K562 (cell line): ENCODE measurements around the gene ING4. TPM values are rescaled to one million over a fixed set of nuclear protein-coding genes. Genes with fewer than 3 reads are reported as not detected.
A peak's percentile ranks its signal among the peaks of the same experiment; 100 is the strongest.

ENCODE experiments used
- ETV6 ChIP-seq, 3 experiments: fragments of 150-350 bp in 1 of 3; sonication (generic) in 1 of 3; formaldehyde crosslinking in 1 of 3; IDR thresholded peaks; 2 replicates each; pipeline versions ENCODE4 v1.6.1 to v1.8.0; 2014 to 2022; ENCODE audit warnings: borderline replicate concordance in 2 of 3, low read depth in 2 of 3, antibody characterized with exemption in 1 of 3, low read length in 1 of 3, mild to moderate bottlenecking in 1 of 3, missing genetic modification reagents in 1 of 3
- GATA2 ChIP-seq: sonication (generic); formaldehyde crosslinking; IDR thresholded peaks from 2 replicates; pipeline ENCODE4 v1.4.0; 2020; ENCODE audit warnings: mild to moderate bottlenecking, missing genetic modification reagents
- LEF1 ChIP-seq: fragments of 450-650 bp; IDR thresholded peaks from 2 replicates; pipeline ENCODE4 v1.6.1; 2016; ENCODE audit warnings: mild to moderate bottlenecking
- NCOR1 ChIP-seq: fragments of 450-650 bp; IDR thresholded peaks from 2 replicates; pipeline ENCODE4 v1.6.1; 2016; ENCODE audit warnings: mild to moderate bottlenecking, moderate library complexity
- TGIF2 ChIP-seq: sonication (generic); formaldehyde crosslinking; IDR thresholded peaks from 2 replicates; pipeline ENCODE4 v1.8.1; 2022; ENCODE audit warnings: mild to moderate bottlenecking, missing genetic modification reagents, moderate library complexity
- TOE1 ChIP-seq, 2 experiments: fragments of 450-650 bp in 1 of 2; sonication (generic) in 1 of 2; formaldehyde crosslinking in 1 of 2; IDR thresholded peaks; 2 replicates each; pipeline versions ENCODE4 v1.7.1 to v1.8.0; 2016 to 2022; ENCODE audit warnings: borderline replicate concordance in 2 of 2, mild to moderate bottlenecking in 2 of 2, antibody characterized with exemption in 1 of 2, inconsistent platforms in 1 of 2, low read depth in 1 of 2, missing genetic modification reagents in 1 of 2, moderate library complexity in 1 of 2
- ZNF354B ChIP-seq: fragments of 250-450 bp; sonication (Bioruptor Pico); IDR thresholded peaks from 2 replicates; pipeline ENCODE4 v1.4.0; 2020
- ZNF57 ChIP-seq: fragments of 450-650 bp; formaldehyde crosslinking; IDR thresholded peaks from 2 replicates; pipeline ENCODE4 v1.4.0; 2020; ENCODE audit warnings: mild to moderate bottlenecking, moderate library complexity
- ZNF780A ChIP-seq: fragments of 250-450 bp; sonication (Bioruptor Pico); IDR thresholded peaks from 2 replicates; pipeline ENCODE4 v1.5.0; 2021; ENCODE audit warnings: mild to moderate bottlenecking
- polyA plus RNA-seq, 8 experiments: library from polyadenylated mRNA; depleted of rRNA in 4 of 8; stranded (reverse) in 5 of 8; unstranded in 3 of 8; fragments of >200 nt; fragmentation: Nextera tagmentation in 2 of 8; fragmentation: Illumina TruSeq in 1 of 8; extraction: Ambion mirVana in 2 of 8; extraction: Trizol in 1 of 8; gene quantifications; 2 replicates each; pipeline versions ENCODE4 v1.2.1 to v1.2.3, GENCODE V29; 2011 to 2014; ENCODE audit warnings: inconsistent platforms in 1 of 8, missing spikeins in 1 of 8
- total RNA-seq, 7 experiments: library from RNA; depleted of rRNA in 6 of 7; stranded (reverse); fragments of >200 nt in 6 of 7; fragmentation: Illumina TruSeq in 2 of 7; extraction: Trizol in 2 of 7; gene quantifications; 2 replicates each; pipeline versions ENCODE4 v1.2.1 to v1.2.3, GENCODE V29; 2011 to 2021; ENCODE audit warnings: low replicate concordance in 1 of 7
- TF ChIP-seq, protein P1 (sequence below), 2 experiments: IDR thresholded peaks in 1 of 2; conservative IDR thresholded peaks in 1 of 2; 2 replicates each; pipeline ENCODE4 v1.6.1; 2016; ENCODE audit warnings: low read depth in 2 of 2, mild to moderate bottlenecking in 1 of 2, missing compliant biosample characterization in 1 of 2, missing genetic modification characterization in 1 of 2, moderate library complexity in 1 of 2
- TF ChIP-seq, protein P2 (sequence below): fragments of 250-450 bp; sonication (Bioruptor Pico); IDR thresholded peaks from 2 replicates; pipeline ENCODE4 v1.5.0; 2021; ENCODE audit warnings: mild to moderate bottlenecking, moderate library complexity
- TF ChIP-seq, protein P3 (sequence below): sonication (generic); formaldehyde crosslinking; IDR thresholded peaks from 2 replicates; pipeline ENCODE4 v1.8.0; 2022; ENCODE audit warnings: missing genetic modification reagents, mild to moderate bottlenecking, moderate library complexity, borderline replicate concordance
- TF ChIP-seq, protein P4 (sequence below): fragments of 450-650 bp; IDR thresholded peaks from 2 replicates; pipeline ENCODE4 v1.6.1; 2016; ENCODE audit warnings: mild to moderate bottlenecking

ING4 gene
- total and polyA plus RNA-seq, 9 of the 15 experiments (the other 6 are each of a cell fraction or from before 2014, with no cell fraction given): 6.6 to 30.2 (median 15.7) TPM

DNA sequence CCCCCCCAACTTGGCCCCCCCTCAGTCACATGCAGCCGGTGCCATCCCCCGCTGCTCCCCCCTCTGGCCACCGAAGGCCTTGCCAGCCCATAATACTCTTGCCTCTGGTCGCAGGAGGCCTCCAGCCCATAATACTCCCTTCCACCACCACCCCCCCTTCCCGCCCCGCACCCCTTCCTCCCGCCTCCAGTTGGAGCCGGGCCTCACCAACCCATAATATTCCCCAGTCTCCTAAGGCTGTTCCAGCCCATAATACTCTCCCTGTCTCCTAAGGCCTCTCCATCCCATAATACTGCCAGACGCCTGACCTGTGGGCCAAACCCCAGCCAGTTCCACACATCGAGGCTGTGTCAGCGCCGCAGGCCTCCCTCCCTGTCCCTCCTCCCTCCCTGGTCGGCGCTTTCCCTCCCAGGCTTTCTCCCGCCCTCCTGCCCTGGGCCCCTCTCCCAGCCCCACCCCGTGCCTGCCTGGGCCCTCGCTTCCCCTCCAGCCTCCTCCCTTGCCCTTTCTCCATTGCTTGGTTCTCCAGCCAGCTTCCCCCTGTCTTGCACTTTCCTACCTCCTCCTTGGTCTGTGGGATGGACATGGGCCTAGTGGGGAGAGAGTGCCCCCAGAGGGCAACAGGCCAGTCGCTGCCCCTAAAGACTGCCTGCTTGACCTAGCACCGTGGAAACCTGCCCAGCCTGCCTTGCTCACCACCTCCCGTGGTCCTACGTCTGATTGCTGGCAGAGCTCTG, 49.0 kb downstream of the ING4 start (continued):
- TF ChIP-seq, protein P1, sequence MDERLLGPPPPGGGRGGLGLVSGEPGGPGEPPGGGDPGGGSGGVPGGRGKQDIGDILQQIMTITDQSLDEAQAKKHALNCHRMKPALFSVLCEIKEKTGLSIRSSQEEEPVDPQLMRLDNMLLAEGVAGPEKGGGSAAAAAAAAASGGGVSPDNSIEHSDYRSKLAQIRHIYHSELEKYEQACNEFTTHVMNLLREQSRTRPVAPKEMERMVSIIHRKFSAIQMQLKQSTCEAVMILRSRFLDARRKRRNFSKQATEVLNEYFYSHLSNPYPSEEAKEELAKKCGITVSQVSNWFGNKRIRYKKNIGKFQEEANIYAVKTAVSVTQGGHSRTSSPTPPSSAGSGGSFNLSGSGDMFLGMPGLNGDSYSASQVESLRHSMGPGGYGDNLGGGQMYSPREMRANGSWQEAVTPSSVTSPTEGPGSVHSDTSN (CRISPR knock-in tag; IDR thresholded peaks at IDR 0.05; ENCODE audit: low read depth): no peak
- TF ChIP-seq, protein P1 (tag; conservative IDR thresholded peaks at IDR 0.05; ENCODE audit: low read depth): no peak
- peak; percentile 47 for TF ChIP-seq NCOR1
- TF ChIP-seq TGIF2 (CRISPR knock-in tag): no peak
- TF ChIP-seq GATA2 (CRISPR knock-in tag): no peak
- TF ChIP-seq, protein P2, sequence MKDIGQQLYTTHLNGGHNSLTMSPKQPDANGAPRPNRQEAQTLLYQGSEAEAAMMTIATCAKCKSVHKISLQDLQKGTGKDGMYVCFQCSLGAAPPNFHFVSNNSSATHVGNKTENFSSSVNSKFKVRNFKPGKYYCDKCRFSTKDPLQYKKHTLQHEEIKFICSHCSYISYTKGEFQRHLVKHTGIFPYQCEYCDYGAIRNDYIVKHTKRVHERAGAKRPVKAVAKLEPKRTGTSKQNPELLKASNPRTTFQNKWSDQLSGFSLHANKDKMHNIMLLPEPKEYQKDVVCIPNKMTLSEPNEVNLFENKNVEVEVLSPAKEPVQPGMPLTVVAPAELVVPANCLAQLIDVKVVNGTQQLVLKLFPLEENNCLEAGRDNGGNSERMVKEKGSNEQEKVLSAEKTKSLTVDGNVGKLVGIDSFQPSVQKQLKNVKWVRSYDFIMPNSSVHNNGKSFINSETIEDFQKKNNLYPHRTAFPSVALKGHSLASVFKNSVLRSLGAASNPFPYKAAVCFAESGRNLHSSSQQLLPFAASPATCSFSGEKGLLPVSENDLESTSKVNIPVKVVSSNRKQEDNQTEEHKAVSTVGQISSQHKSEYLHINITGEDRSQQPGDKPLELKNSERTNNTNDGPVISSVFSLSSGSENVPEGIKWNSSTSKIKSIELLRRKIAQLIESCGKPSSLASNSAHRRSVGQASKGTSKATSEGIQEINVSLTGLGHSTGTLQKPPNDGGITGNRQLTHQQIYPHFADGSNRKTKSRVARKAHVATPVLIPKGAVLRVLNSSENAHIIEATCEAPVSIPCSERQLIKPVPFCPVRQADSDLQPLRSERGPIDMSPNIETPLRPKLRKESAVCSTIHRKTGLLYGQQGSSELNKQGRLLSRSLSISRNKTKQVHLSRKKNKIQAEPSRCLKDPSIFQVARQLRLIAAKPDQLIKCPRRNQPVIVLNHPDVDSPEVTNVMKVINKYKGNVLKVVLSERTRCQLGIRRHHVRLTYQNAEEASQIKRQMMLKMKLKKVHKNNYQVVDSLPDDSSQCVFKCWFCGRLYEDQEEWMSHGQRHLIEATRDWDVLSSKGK (CRISPR knock-in tag): no peak
- no peak for TF ChIP-seq ETV6 (IDR thresholded peaks at IDR 0.05; ENCODE audit: borderline replicate concordance in 1 of 2, low read depth in 2 of 2, low read length in 1 of 2)
- TF ChIP-seq ETV6 (CRISPR knock-in tag; IDR thresholded peaks at IDR 0.05; ENCODE audit: borderline replicate concordance): no peak
- TF ChIP-seq, protein P3, sequence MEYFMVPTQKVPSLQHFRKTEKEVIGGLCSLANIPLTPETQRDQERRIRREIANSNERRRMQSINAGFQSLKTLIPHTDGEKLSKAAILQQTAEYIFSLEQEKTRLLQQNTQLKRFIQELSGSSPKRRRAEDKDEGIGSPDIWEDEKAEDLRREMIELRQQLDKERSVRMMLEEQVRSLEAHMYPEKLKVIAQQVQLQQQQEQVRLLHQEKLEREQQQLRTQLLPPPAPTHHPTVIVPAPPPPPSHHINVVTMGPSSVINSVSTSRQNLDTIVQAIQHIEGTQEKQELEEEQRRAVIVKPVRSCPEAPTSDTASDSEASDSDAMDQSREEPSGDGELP (CRISPR knock-in tag): peak; percentile 68; the same call in 1 of the 2 replicates
- 0 out of 2 replicates have a peak, but pooled peaks have one; percentile 39 for TF ChIP-seq LEF1
- no peak for TF ChIP-seq ZNF354B (CRISPR knock-in tag)
- no peak for TF ChIP-seq ZNF780A (CRISPR knock-in tag)
- TF ChIP-seq, protein P4, sequence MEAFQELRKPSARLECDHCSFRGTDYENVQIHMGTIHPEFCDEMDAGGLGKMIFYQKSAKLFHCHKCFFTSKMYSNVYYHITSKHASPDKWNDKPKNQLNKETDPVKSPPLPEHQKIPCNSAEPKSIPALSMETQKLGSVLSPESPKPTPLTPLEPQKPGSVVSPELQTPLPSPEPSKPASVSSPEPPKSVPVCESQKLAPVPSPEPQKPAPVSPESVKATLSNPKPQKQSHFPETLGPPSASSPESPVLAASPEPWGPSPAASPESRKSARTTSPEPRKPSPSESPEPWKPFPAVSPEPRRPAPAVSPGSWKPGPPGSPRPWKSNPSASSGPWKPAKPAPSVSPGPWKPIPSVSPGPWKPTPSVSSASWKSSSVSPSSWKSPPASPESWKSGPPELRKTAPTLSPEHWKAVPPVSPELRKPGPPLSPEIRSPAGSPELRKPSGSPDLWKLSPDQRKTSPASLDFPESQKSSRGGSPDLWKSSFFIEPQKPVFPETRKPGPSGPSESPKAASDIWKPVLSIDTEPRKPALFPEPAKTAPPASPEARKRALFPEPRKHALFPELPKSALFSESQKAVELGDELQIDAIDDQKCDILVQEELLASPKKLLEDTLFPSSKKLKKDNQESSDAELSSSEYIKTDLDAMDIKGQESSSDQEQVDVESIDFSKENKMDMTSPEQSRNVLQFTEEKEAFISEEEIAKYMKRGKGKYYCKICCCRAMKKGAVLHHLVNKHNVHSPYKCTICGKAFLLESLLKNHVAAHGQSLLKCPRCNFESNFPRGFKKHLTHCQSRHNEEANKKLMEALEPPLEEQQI: no peak
- peak; percentile 59 for TF ChIP-seq TOE1 (IDR thresholded peaks at IDR 0.05; ENCODE audit: borderline replicate concordance)
- no peak for TF ChIP-seq TOE1 (CRISPR knock-in tag; IDR thresholded peaks at IDR 0.05; ENCODE audit: borderline replicate concordance, low read depth)
- TF ChIP-seq ZNF57 (CRISPR knock-in tag): no peak
